A549 (cell line): ENCODE results near the gene HIVEP1. TPM values are rescaled to one million over a fixed set of nuclear protein-coding genes. Genes with fewer than 3 reads are reported as not detected.

Experiments used
- ATAC-seq, 2 experiments: fragments of 200-7000 bp in 1 of 2; fragments of >200 bp in 1 of 2; cut with Nextera tagmentation in 1 of 2; cut with Tn5 transposase in 1 of 2; 3 replicates each; pipeline versions ENCODE4 v1.8.0 to v1.9.1; 2018 to 2020; ENCODE audit warnings: mild to moderate bottlenecking in 1 of 2, moderate library complexity in 1 of 2
- CTCF ChIA-PET: fragments of 300-600 bp; sonication (Branson Sonifier 250); formaldehyde crosslinking; extraction: SDS; loops from one replicate; lab custom pipeline; 2021; ENCODE audit warnings: antibody characterized with exemption, inconsistent platforms; lab: Yijun Ruan, JAX
- POLR2A ChIA-PET: fragments of 350-600 bp; formaldehyde crosslinking; extraction: SDS; loops from one replicate; lab custom pipeline; 2021; ENCODE audit warnings: antibody characterized with exemption, inconsistent platforms; lab: Yijun Ruan, JAX
- DNase-seq, 2 experiments: peaks; one replicate each; pipeline versions ENCODE4 v3.0.0 to v3.0.0-alpha.2; 2011 to 2016; ENCODE audit warnings: low read depth in 1 of 2, low spot score in 1 of 2
- FAIRE-seq: peaks from 2 replicates; lab custom pipeline; 2011; peaks lifted over from hg19 to GRCh38; lab: Jason Lieb, UNC
- H3K27ac ChIP-seq, 2 experiments: fragments of >200 bp; sonication (Bioruptor Twin); formaldehyde crosslinking; 3 replicates each; pipeline ENCODE4 v1.5.1; 2016 to 2017
- H3K4me1 ChIP-seq: fragments of >200 bp; sonication (Bioruptor Twin); formaldehyde crosslinking; 3 replicates; pipeline ENCODE4 v1.6.1; 2016
- H3K4me2 ChIP-seq: fragments of >200 bp; sonication (Bioruptor Twin); formaldehyde crosslinking; 3 replicates; pipeline ENCODE4 v1.6.1; 2016
- H3K4me3 ChIP-seq: fragments of >200 bp; sonication (Bioruptor Twin); formaldehyde crosslinking; 3 replicates; pipeline ENCODE4 v1.5.1; 2016
- H3K9me3 ChIP-seq: fragments of >200 bp; sonication (Bioruptor Twin); formaldehyde crosslinking; 3 replicates; pipeline ENCODE4 v1.6.1; 2016
- ATOH8 ChIP-seq: fragments of 250-450 bp; sonication (Bioruptor Pico); IDR thresholded peaks from 2 replicates; pipeline ENCODE4 v1.5.0; 2020; ENCODE audit warnings: low read depth, mild to moderate bottlenecking, moderate library complexity
- BCL3 ChIP-seq: fragments of >200 bp; sonication (Bioruptor Twin); formaldehyde crosslinking; IDR thresholded peaks from 3 replicates; pipeline ENCODE4 v1.6.1; 2016
- BHLHE40 ChIP-seq: IDR thresholded peaks from 2 replicates; pipeline ENCODE4 v1.6.1; 2012; ENCODE audit warnings: low read depth, low read length, inconsistent platforms
- CEBPB ChIP-seq, 2 experiments: fragments of >200 bp in 1 of 2; sonication (Bioruptor Twin) in 1 of 2; formaldehyde crosslinking in 1 of 2; IDR thresholded peaks; 2 replicates each; pipeline ENCODE4 v1.6.1; 2012 to 2016
- E2F6 ChIP-seq: IDR thresholded peaks from 2 replicates; pipeline ENCODE4 v1.6.1; 2012; ENCODE audit warnings: low read depth, borderline replicate concordance
- EP300 ChIP-seq, 2 experiments: fragments of >200 bp; sonication (Bioruptor Twin); formaldehyde crosslinking; IDR thresholded peaks; 2 replicates in 1 of 2; 3 replicates in 1 of 2; pipeline ENCODE4 v1.6.1; 2016 to 2017
- FOXS1 ChIP-seq: fragments of 250-450 bp; sonication (Bioruptor Pico); IDR thresholded peaks from 2 replicates; pipeline ENCODE4 v1.5.0; 2020; ENCODE audit warnings: mild to moderate bottlenecking, moderate library complexity
- HOXB13 ChIP-seq: fragments of 250-450 bp; sonication (Bioruptor Pico); IDR thresholded peaks from 2 replicates; pipeline ENCODE4 v1.5.0; 2020; ENCODE audit warnings: low read depth, mild to moderate bottlenecking, moderate library complexity
- HOXB5 ChIP-seq: fragments of 250-450 bp; sonication (Bioruptor Pico); IDR thresholded peaks from 2 replicates; pipeline ENCODE4 v1.5.0; 2020; ENCODE audit warnings: mild to moderate bottlenecking, moderate library complexity
- MAX ChIP-seq: IDR thresholded peaks from 2 replicates; pipeline ENCODE4 v1.6.1; 2012
- MYC ChIP-seq: IDR thresholded peaks from 2 replicates; pipeline ENCODE4 v1.6.1; 2012; ENCODE audit warnings: mild to moderate bottlenecking, inconsistent platforms, low read length, improper control_type of control experiment, borderline replicate concordance
- PHF8 ChIP-seq: fragments of 200-600 bp; sonication (generic); IDR thresholded peaks from 2 replicates; pipeline ENCODE4 v1.6.1; 2016; ENCODE audit warnings: low read depth, mild to moderate bottlenecking, antibody characterized with exemption, moderate library complexity, borderline replicate concordance
- RAD21 ChIP-seq, 2 experiments: fragments of >200 bp in 1 of 2; sonication (Bioruptor Twin) in 1 of 2; formaldehyde crosslinking in 1 of 2; IDR thresholded peaks in 1 of 2; conservative IDR thresholded peaks in 1 of 2; 2 replicates in 1 of 2; 3 replicates in 1 of 2; pipeline ENCODE4 v1.6.1; 2012 to 2018; ENCODE audit warnings: inconsistent platforms in 1 of 2
- RARB ChIP-seq: fragments of 250-450 bp; sonication (Bioruptor Pico); IDR thresholded peaks from 2 replicates; pipeline ENCODE4 v1.8.0; 2021; ENCODE audit warnings: mild to moderate bottlenecking, moderate library complexity
- REST ChIP-seq: fragments of 200-600 bp; sonication (generic); IDR thresholded peaks from 2 replicates; pipeline ENCODE4 v1.6.1; 2016; ENCODE audit warnings: antibody characterized with exemption, mild to moderate bottlenecking, moderate library complexity
- RFX5 ChIP-seq: fragments of 450-650 bp; IDR thresholded peaks from 2 replicates; pipeline ENCODE4 v1.7.1; 2014; ENCODE audit warnings: antibody characterized with exemption, mild to moderate bottlenecking, moderate library complexity
- USF2 ChIP-seq: fragments of 450-650 bp; IDR thresholded peaks from 2 replicates; pipeline ENCODE4 v1.6.1; 2014; ENCODE audit warnings: antibody characterized with exemption
- WGBS: methylation state at CpG from one replicate; pipeline ENCODE4 v1.1.6; 2017; ENCODE audit errors: missing lambda C conversion rate; 5-methylcytosine and 5-hydroxymethylcytosine counted together
- polyA plus RNA-seq, 4 experiments: library from polyadenylated mRNA; depleted of rRNA in 3 of 4; stranded (reverse); fragments of >200 nt; fragmentation: RNase III in 1 of 4; extraction: RNeasy Plus Mini Kit Qiagen cat#74134 plus additional on column Dnase treatment in 1 of 4; gene quantifications; 2 replicates in 3 of 4; 3 replicates in 1 of 4; pipeline ENCODE4 v1.2.3, GENCODE V29; 2011 to 2017

HIVEP1 gene
- polyA plus RNA-seq, 2 of the 4 experiments (the other 2 are of a cell fraction): 5.8 to 10.5 TPM

- TF ChIP-seq REST (no peak), USF2 (no peak), RFX5 (no peak), MAX (no peak)
- TF ChIP-seq, all 56 proteins: peak for 3
Measured at GRCh38 chr6:12075067-12075563, 63.0 kb downstream of the HIVEP1 start (continued).

- DNase-seq (no peak), FAIRE-seq (no peak)
- POLR2A ChIA-PET: no interaction called here
- TF ChIP-seq BCL3 (no peak), BHLHE40 (no peak), ATOH8 (CRISPR knock-in tag) (no peak), MYC (no peak), RAD21 (conservative IDR thresholded peaks at IDR 0.05 in 1 of 2, IDR thresholded peaks at IDR 0.05 in 1 of 2) (no peak), HOXB5 (CRISPR knock-in tag) (no peak), PHF8 (no peak), HOXB13 (CRISPR knock-in tag) (no peak), FOXS1 (CRISPR knock-in tag) (no peak), E2F6 (no peak), CEBPB (IDR thresholded peaks at IDR 0.05) (no peak), EP300 (IDR thresholded peaks at IDR 0.05) (no peak), RARB (CRISPR knock-in tag) (no peak)
- TF ChIP-seq, all 56 proteins: peak for 0
- no peaks in the 10 kb centered on the region for H3K9me3 ChIP-seq
- H3K4me3 ChIP-seq: no peak overlapping the region
- ATAC-seq: no peak
- no peaks in the 10 kb centered on the region; the same call in 2 of the 3 replicates for H3K4me1 ChIP-seq
- CTCF ChIA-PET: no interaction called here
- WGBS: 90% methylated on average over 9 of the region's 9 CpGs
- H3K27ac ChIP-seq: no peak overlapping the region
- no peak overlapping the region for H3K4me2 ChIP-seq
Measured at GRCh38 chr6:12077021-12077710, 65.1 kb downstream of the HIVEP1 start.
